ENCODE results near the gene ZNF679. TPM values are rescaled to one million over a fixed set of nuclear protein-coding genes. Genes with fewer than 3 reads are reported as not detected.

ZNF679 gene
- total and polyA plus RNA-seq, 2 of the 13 experiments (the other 11 are each of a cell fraction or from before 2014, with no cell fraction given): not detected

- CTCF ChIA-PET (ENCODE audit: low intra/inter-chr PET ratio, low total read pairs): no interaction called here
- DNase-seq (ENCODE audit: low spot score) (no peak), FAIRE-seq (no peak)
These were observed 43.9 kb upstream of the ZNF679 start for GRCh38 chr7:64184376-64184775.

More at GRCh38 chr7:64184376-64184775, 43.9 kb upstream of the ZNF679 start:
- peaks cover 75% of the 10 kb centered on the region for H3K9me3 ChIP-seq (ENCODE audit: low read length)
- no peak overlapping the region for H2AFZ ChIP-seq (ENCODE audit: low read length)
- no peaks in the 10 kb centered on the region for H4K20me1 ChIP-seq (ENCODE audit: insufficient read depth, low read length)
- no peaks in the 10 kb centered on the region for H3K27me3 ChIP-seq (ENCODE audit: control insufficient read depth in 1 of 2, insufficient read depth in 2 of 2, low read length in 2 of 2)
- no peak for TF ChIP-seq ZNF3 (CRISPR knock-in tag; IDR thresholded peaks at IDR 0.05)
- no peak for TF ChIP-seq ATF2 (CRISPR knock-in tag; IDR thresholded peaks at IDR 0.05)
- TF ChIP-seq TAF1 (CRISPR knock-in tag; IDR thresholded peaks at IDR 0.05): no peak
- TF ChIP-seq EHMT2 (IDR thresholded peaks at IDR 0.05; ENCODE audit: borderline replicate concordance, low read depth, low read length): no peak
- TF ChIP-seq KDM5B (CRISPR knock-in tag; IDR thresholded peaks at IDR 0.05; ENCODE audit: borderline replicate concordance): no peak
- TF ChIP-seq HMGXB4 (CRISPR knock-in tag; IDR thresholded peaks at IDR 0.05; ENCODE audit: borderline replicate concordance in 1 of 2, low read depth in 1 of 2): no peak
- TF ChIP-seq ZNF580 (CRISPR knock-in tag; IDR thresholded peaks at IDR 0.05; ENCODE audit: borderline replicate concordance, low read depth): no peak
- no peak for TF ChIP-seq SIN3A (IDR thresholded peaks at IDR 0.05; ENCODE audit: borderline replicate concordance, low read depth, low read length)
- no peak for TF ChIP-seq PLRG1 (conservative IDR thresholded peaks at IDR 0.05)
- TF ChIP-seq RORA (CRISPR knock-in tag; IDR thresholded peaks at IDR 0.05): no peak
- no peak for TF ChIP-seq ZNF615 (CRISPR knock-in tag; IDR thresholded peaks at IDR 0.05; ENCODE audit: borderline replicate concordance)
- no peak for TF ChIP-seq HMG20B (CRISPR knock-in tag; conservative IDR thresholded peaks at IDR 0.05)
- TF ChIP-seq CENPT (CRISPR knock-in tag; IDR thresholded peaks at IDR 0.05; ENCODE audit: low read depth): no peak
- no peak for TF ChIP-seq ZBTB37 (CRISPR knock-in tag; IDR thresholded peaks at IDR 0.05)
- TF ChIP-seq ZFP36 (IDR thresholded peaks at IDR 0.05; ENCODE audit: borderline replicate concordance, low read depth, low read length, partially characterized antibody): no peak
- TF ChIP-seq CHCHD3 (CRISPR knock-in tag; IDR thresholded peaks at IDR 0.05): no peak
- no peak for TF ChIP-seq ZNF546 (CRISPR knock-in tag; conservative IDR thresholded peaks at IDR 0.05)
- no TSS peak for BruUV-seq (replicated peaks)
- H3K27ac ChIP-seq (ENCODE audit: extremely low read length, insufficient read depth, low read length): no peak overlapping the region
- no peaks in the 10 kb centered on the region for H3K79me2 ChIP-seq (ENCODE audit: insufficient read depth, low read length)
- 47% methylated on average over 2 of the region's 12 CpGs for WGBS (ENCODE audit: low lambda C conversion rate)
- H3K4me2 ChIP-seq (ENCODE audit: low read depth, low read length): no peak overlapping the region
- in situ Hi-C loops (cut with HindIII; ENCODE audit: extremely low pct_ligation_motif_present, low pct_unique_long_range_greater_than_20kb): loop anchor here (25.0 kb wide), 1 partner anchor 428 kb away; no protein-coding TSS in a partner anchor
- intact Hi-C loops (cut with micrococcal nuclease; ENCODE audit: unreplicated experiment): loop anchor here (5.0 kb wide), 1 partner anchor 433 kb away; no protein-coding TSS in a partner anchor
- ATAC-seq: no peak
- H3K4me1 ChIP-seq (ENCODE audit: insufficient read depth, low read length): no peaks in the 10 kb centered on the region
- no peak overlapping the region for H3K9ac ChIP-seq (ENCODE audit: insufficient read depth, low read depth, low read length)
- no peak overlapping the region for H3K4me3 ChIP-seq (replicated peaks in 1 of 3; ENCODE audit: insufficient read depth in 1 of 3, low read depth in 2 of 3, low read length in 3 of 3)
- POLR2A ChIA-PET: no interaction called here
- no peaks in the 10 kb centered on the region for H3K36me3 ChIP-seq (replicated peaks in 1 of 2; ENCODE audit: control insufficient read depth in 1 of 2, insufficient read depth in 2 of 2, low read length in 2 of 2)
